H9 (cell line): ENCODE results near the gene CDSN. TPM values are rescaled to one million over a fixed set of nuclear protein-coding genes. Genes with fewer than 3 reads are reported as not detected.

ENCODE experiments used
- DNase-seq: peaks from one replicate; pipeline ENCODE4 v3.0.0-alpha.2; 2017
- H2AFZ ChIP-seq: one replicate; pipeline ENCODE4 v1.6.1; 2013; ENCODE audit warnings: mild to moderate bottlenecking, low read length, control low read depth, moderate library complexity
- H2AK5ac ChIP-seq: 2 replicates; pipeline ENCODE4 v1.6.1; 2013; ENCODE audit warnings: low read length, control low read depth, mixed read lengths; ENCODE audit not compliant: insufficient read length
- H2BK120ac ChIP-seq: one replicate; pipeline ENCODE4 v1.6.1; 2013; ENCODE audit warnings: low read depth, mild to moderate bottlenecking, low read length, control low read depth, inconsistent platforms; ENCODE audit not compliant: poor library complexity, severe bottlenecking
- H2BK12ac ChIP-seq: 2 replicates; pipeline ENCODE4 v1.6.1; 2013; ENCODE audit warnings: low read length, control low read depth, mixed read lengths, low read depth; ENCODE audit not compliant: insufficient read length
- H2BK15ac ChIP-seq: 2 replicates; pipeline ENCODE4 v1.6.1; 2013; ENCODE audit warnings: low read depth, low read length, control low read depth
- H2BK20ac ChIP-seq: one replicate; pipeline ENCODE4 v1.6.1; 2013; ENCODE audit warnings: low read depth, mild to moderate bottlenecking, low read length, control low read depth, inconsistent platforms; ENCODE audit not compliant: poor library complexity, severe bottlenecking
- H2BK5ac ChIP-seq: 2 replicates; pipeline ENCODE4 v1.6.1; 2013; ENCODE audit warnings: low read length, control low read depth, mixed read lengths; ENCODE audit not compliant: insufficient read length
- H3K14ac ChIP-seq: 2 replicates; pipeline ENCODE4 v1.6.1; 2013; ENCODE audit warnings: low read length, control low read depth; ENCODE audit not compliant: insufficient read depth
- H3K18ac ChIP-seq: 2 replicates; pipeline ENCODE4 v1.6.1; 2013; ENCODE audit warnings: low read depth, mild to moderate bottlenecking, mixed read lengths, low read length, control low read depth; ENCODE audit not compliant: insufficient read length
- H3K23ac ChIP-seq: 2 replicates; pipeline ENCODE4 v1.6.1; 2013; ENCODE audit warnings: low read length, control low read depth, mixed read lengths, low read depth; ENCODE audit not compliant: insufficient read length
- H3K23me2 ChIP-seq: 2 replicates; pipeline ENCODE4 v1.6.1; 2013; ENCODE audit warnings: low read depth, mild to moderate bottlenecking, mixed read lengths, low read length, control low read depth; ENCODE audit not compliant: insufficient read length, poor library complexity, severe bottlenecking
- H3K27ac ChIP-seq: 2 replicates; pipeline ENCODE4 v1.5.1; 2013; ENCODE audit warnings: low read length, control low read depth, mixed read lengths, low read depth; ENCODE audit not compliant: insufficient read length
- H3K27me3 ChIP-seq: 2 replicates; pipeline ENCODE4 v1.6.1; 2013; ENCODE audit warnings: low read length, control low read depth, inconsistent platforms; ENCODE audit not compliant: insufficient read depth
- H3K4ac ChIP-seq: 2 replicates; pipeline ENCODE4 v1.6.1; 2013; ENCODE audit warnings: low read depth, mild to moderate bottlenecking, control low read depth, inconsistent platforms, low read length, moderate library complexity
- H3K4me1 ChIP-seq: 2 replicates; pipeline ENCODE4 v1.6.1; 2013; ENCODE audit warnings: low read length, control low read depth, inconsistent platforms; ENCODE audit not compliant: insufficient read depth
- H3K4me2 ChIP-seq: 2 replicates; pipeline ENCODE4 v1.6.1; 2013; ENCODE audit warnings: low read length, control low read depth, mixed read lengths; ENCODE audit not compliant: insufficient read length, insufficient read depth
- H3K56ac ChIP-seq: 2 replicates; pipeline ENCODE4 v1.6.1; 2013; ENCODE audit warnings: low read depth, mild to moderate bottlenecking, mixed read lengths, low read length, control low read depth; ENCODE audit not compliant: insufficient read length
- H3K79me1 ChIP-seq: 2 replicates; pipeline ENCODE4 v1.6.1; 2013; ENCODE audit warnings: low read depth, mild to moderate bottlenecking, moderate library complexity, low read length, control low read depth, inconsistent platforms; ENCODE audit not compliant: insufficient read depth, poor library complexity, severe bottlenecking
- H3K79me2 ChIP-seq: 2 replicates; pipeline ENCODE4 v1.6.1; 2013; ENCODE audit warnings: low read length, control low read depth, inconsistent platforms; ENCODE audit not compliant: insufficient read depth
- H3K9ac ChIP-seq: 2 replicates; pipeline ENCODE4 v1.6.1; 2013; ENCODE audit warnings: low read length, control low read depth, mixed read lengths; ENCODE audit not compliant: insufficient read length; ENCODE audit errors: extremely low read depth
- H3K9me3 ChIP-seq: one replicate; pipeline ENCODE4 v1.6.1; 2013; ENCODE audit warnings: low read depth, low read length, inconsistent platforms; ENCODE audit not compliant: control insufficient read depth
- H3T11ph ChIP-seq: one replicate; pipeline ENCODE4 v1.6.1; 2013; ENCODE audit warnings: mild to moderate bottlenecking, low read length, control low read depth, inconsistent platforms
- H4K20me1 ChIP-seq: one replicate; pipeline ENCODE4 v1.6.1; 2013; ENCODE audit not compliant: control insufficient read depth, insufficient read length, insufficient read depth
- H4K5ac ChIP-seq: 2 replicates; pipeline ENCODE4 v1.6.1; 2013; ENCODE audit warnings: low read depth, mild to moderate bottlenecking, mixed read lengths, low read length, control low read depth; ENCODE audit not compliant: insufficient read length
- H4K8ac ChIP-seq: replicated peaks from 2 replicates; pipeline ENCODE4 v1.6.1; 2013; ENCODE audit warnings: low read length, control low read depth, mixed read lengths, low read depth; ENCODE audit not compliant: insufficient read length
- H4K91ac ChIP-seq: 2 replicates; pipeline ENCODE4 v1.6.1; 2013; ENCODE audit warnings: low read depth, mild to moderate bottlenecking, moderate library complexity, mixed read lengths, low read length, control low read depth; ENCODE audit not compliant: insufficient read length
- H3K27ac Mint-ChIP-seq, 3 experiments: 2 replicates in 2 of 3; 3 replicates in 1 of 3; pipeline ENCODE4 v1.8.0; 2020 to 2021; ENCODE audit warnings: mixed read lengths in 3 of 3, mild to moderate bottlenecking in 1 of 3, moderate library complexity in 1 of 3
- H3K27me3 Mint-ChIP-seq: 2 replicates; pipeline ENCODE4 v1.8.0; 2021; ENCODE audit warnings: low read depth, mild to moderate bottlenecking, moderate library complexity, mixed read lengths
- H3K36me3 Mint-ChIP-seq, 3 experiments: 2 replicates in 2 of 3; 3 replicates in 1 of 3; pipeline ENCODE4 v1.8.0; 2020 to 2021; ENCODE audit warnings: low read depth in 3 of 3, mixed read lengths in 3 of 3; ENCODE audit not compliant: insufficient read depth in 1 of 3
- H3K4me1 Mint-ChIP-seq, 2 experiments: 2 replicates each; pipeline ENCODE4 v1.8.0; 2020; ENCODE audit warnings: mixed read lengths in 2 of 2
- H3K4me3 Mint-ChIP-seq, 2 experiments: 2 replicates in 1 of 2; 3 replicates in 1 of 2; pipeline ENCODE4 v1.8.0; 2020 to 2021; ENCODE audit warnings: mild to moderate bottlenecking in 2 of 2, mixed read lengths in 2 of 2, moderate library complexity in 1 of 2
- H3K9me3 Mint-ChIP-seq, 2 experiments: 2 replicates in 1 of 2; 3 replicates in 1 of 2; pipeline ENCODE4 v1.8.0; 2020; ENCODE audit warnings: mild to moderate bottlenecking in 2 of 2, mixed read lengths in 2 of 2, moderate library complexity in 1 of 2
- CTCF ChIP-seq: fragments of 200-600 bp; sonication (generic); conservative IDR thresholded peaks from 3 replicates; pipeline ENCODE4 v1.8.0; 2021; ENCODE audit warnings: antibody characterized with exemption, mild to moderate bottlenecking
- WGBS: extraction: QIAGEN DNeasy Blood & Tissue Kit; methylation state at CpG from one replicate; pipeline ENCODE4 v1.1.7; 2013; ENCODE audit warnings: missing lambda C conversion rate, low lambda C conversion rate, mixed read lengths; ENCODE audit not compliant: insufficient read length; ENCODE audit errors: extremely low coverage; 5-methylcytosine and 5-hydroxymethylcytosine counted together
- total RNA-seq: library from RNA; stranded (reverse); gene quantifications from 2 replicates; pipeline ENCODE4 v1.2.1, GENCODE V29; 2021

Gene CDSN
- total RNA-seq, 1 experiment from 2014 or later, result not detected

GRCh38 chr6:31154436-31154835 is 34.2 kb upstream of the CDSN start:
- H3K23ac ChIP-seq, result no peak overlapping the region
- no peaks in the 10 kb centered on the region for H3K79me2 ChIP-seq
- no peak overlapping the region for H4K8ac ChIP-seq
- no peaks in the 10 kb centered on the region for H3K79me1 ChIP-seq
- H3K9me3 ChIP-seq, result no peaks in the 10 kb centered on the region
- peaks cover 7% of the 10 kb centered on the region; the same call in 1 of the 2 replicates for H3K4me1 ChIP-seq
- H3K4me3 Mint-ChIP-seq, result no peak overlapping the region
- H3K27ac Mint-ChIP-seq, result no peak overlapping the region; a peak in 2 of 7 replicates
- H2AFZ ChIP-seq, result no peak overlapping the region
- TF ChIP-seq CTCF, result no peak
- no peak overlapping the region for H4K91ac ChIP-seq
- H3K9me3 Mint-ChIP-seq, result no peaks in the 10 kb centered on the region
- H3T11ph ChIP-seq, result no peak overlapping the region
- WGBS, result no CpG with 5 or more reads among the region's 15 CpGs
- no peaks in the 10 kb centered on the region for H3K27me3 ChIP-seq
- no peak overlapping the region for H2BK12ac ChIP-seq
- peaks cover 14% of the 10 kb centered on the region for H3K23me2 ChIP-seq
- H3K9ac ChIP-seq, result no peak overlapping the region
- no peak overlapping the region for H3K18ac ChIP-seq
- peaks cover 19 to 25% of the 10 kb centered on the region in 2 experiments for H3K4me1 Mint-ChIP-seq
- H3K27ac ChIP-seq, result no peak overlapping the region
- H3K36me3 Mint-ChIP-seq, result peaks cover 28 to 66% (median 52%) of the 10 kb centered on the region in 3 experiments
- no peak overlapping the region for H3K14ac ChIP-seq
- no peak overlapping the region for H2BK5ac ChIP-seq
- H3K56ac ChIP-seq, result no peak overlapping the region
- no peak overlapping the region for H3K4me2 ChIP-seq
- no peak overlapping the region for H2BK15ac ChIP-seq
- no peak overlapping the region for H4K5ac ChIP-seq
- DNase-seq, result no peak
- H3K4ac ChIP-seq, result no peak overlapping the region
- H4K20me1 ChIP-seq, result no peaks in the 10 kb centered on the region
- no peak overlapping the region for H2AK5ac ChIP-seq
- H2BK120ac ChIP-seq, result no peak overlapping the region
- no peak overlapping the region for H2BK20ac ChIP-seq
- H3K27me3 Mint-ChIP-seq, result peaks cover 2% of the 10 kb centered on the region; the same call in 1 of the 2 replicates
